Measurements from ENCODE around the gene BANF1.

- TF ChIP-seq CTCF (conservative IDR thresholded peaks at IDR 0.05 in 1 of 2, IDR thresholded peaks at IDR 0.05 in 1 of 2; ENCODE audit: extremely low read depth in 1 of 2, insufficient read depth in 1 of 2, low read depth in 1 of 2, low read length in 2 of 2) (no peak), EZH2 (IDR thresholded peaks at IDR 0.05; ENCODE audit: borderline replicate concordance, low read length) (no peak)
Measured at GRCh38 chr11:66039765-66040164, 37.5 kb downstream of the BANF1 start.
